Trophoblast cell (in vitro differentiated cells and primary cell): ENCODE measurements around the gene PLXDC1.

Source experiments
- DNase-seq, 2 donors: peaks; one replicate each; pipeline ENCODE4 v3.0.0-alpha.2; 2016
- H2AFZ ChIP-seq: 2 replicates; pipeline ENCODE4 v1.6.1; 2013; ENCODE audit warnings: low read length, moderate library complexity, mild to moderate bottlenecking; ENCODE audit not compliant: insufficient read depth, poor library complexity
- H2AK5ac ChIP-seq: 2 replicates; pipeline ENCODE4 v1.6.1; 2013; ENCODE audit warnings: mild to moderate bottlenecking, low read length
- H2BK120ac ChIP-seq: 2 replicates; pipeline ENCODE4 v1.6.1; 2013; ENCODE audit warnings: low read length, mild to moderate bottlenecking, moderate library complexity; ENCODE audit not compliant: insufficient read depth, poor library complexity
- H2BK12ac ChIP-seq: 2 replicates; pipeline ENCODE4 v1.6.1; 2013; ENCODE audit warnings: mild to moderate bottlenecking, low read length, moderate library complexity
- H2BK5ac ChIP-seq: 2 replicates; pipeline ENCODE4 v1.6.1; 2013; ENCODE audit warnings: low read length, low read depth, moderate library complexity, mild to moderate bottlenecking; ENCODE audit not compliant: poor library complexity
- H3K14ac ChIP-seq: 2 replicates; pipeline ENCODE4 v1.6.1; 2013; ENCODE audit warnings: mild to moderate bottlenecking, low read length
- H3K18ac ChIP-seq: 2 replicates; pipeline ENCODE4 v1.6.1; 2013; ENCODE audit warnings: mild to moderate bottlenecking, low read length
- H3K23ac ChIP-seq: 2 replicates; pipeline ENCODE4 v1.6.1; 2013; ENCODE audit warnings: low read length
- H3K27ac ChIP-seq: 2 replicates; pipeline ENCODE4 v1.5.1; 2013; ENCODE audit warnings: low read depth, mild to moderate bottlenecking, inconsistent platforms, low read length, moderate library complexity
- H3K27me3 ChIP-seq: 2 replicates; pipeline ENCODE4 v1.6.1; 2013; ENCODE audit warnings: inconsistent platforms, mild to moderate bottlenecking, low read length, moderate library complexity; ENCODE audit not compliant: insufficient read depth
- H3K36me3 ChIP-seq, 2 experiments: 1 replicate in 1 of 2; 2 replicates in 1 of 2; pipeline ENCODE4 v1.6.1; 2013; ENCODE audit warnings: low read length in 2 of 2, mild to moderate bottlenecking in 2 of 2, moderate library complexity in 1 of 2; ENCODE audit not compliant: insufficient read depth in 2 of 2, control insufficient read depth in 1 of 2
- H3K4ac ChIP-seq: 2 replicates; pipeline ENCODE4 v1.6.1; 2013; ENCODE audit warnings: low read depth, mild to moderate bottlenecking, low read length, moderate library complexity
- H3K4me1 ChIP-seq, 2 experiments: 1 replicate in 1 of 2; 2 replicates in 1 of 2; pipeline ENCODE4 v1.6.1; 2013; ENCODE audit warnings: low read length in 2 of 2, mild to moderate bottlenecking in 2 of 2, moderate library complexity in 1 of 2; ENCODE audit not compliant: insufficient read depth in 2 of 2, control insufficient read depth in 1 of 2
- H3K4me2 ChIP-seq: 2 replicates; pipeline ENCODE4 v1.6.1; 2013; ENCODE audit warnings: inconsistent platforms, mild to moderate bottlenecking, low read length, moderate library complexity
- H3K4me3 ChIP-seq: 2 replicates; pipeline ENCODE4 v1.5.1; 2013; ENCODE audit warnings: mild to moderate bottlenecking, low read depth, low read length, inconsistent platforms
- H3K79me1 ChIP-seq: one replicate; pipeline ENCODE4 v1.6.1; 2013; ENCODE audit warnings: low read length
- H3K79me2 ChIP-seq: 2 replicates; pipeline ENCODE4 v1.6.1; 2013; ENCODE audit warnings: low read length, mild to moderate bottlenecking; ENCODE audit not compliant: control insufficient read depth, insufficient read depth, poor library complexity
- H3K9ac ChIP-seq: 2 replicates; pipeline ENCODE4 v1.6.1; 2013; ENCODE audit warnings: mild to moderate bottlenecking, low read length
- H3K9me3 ChIP-seq: 2 replicates; pipeline ENCODE4 v1.6.1; 2013; ENCODE audit warnings: low read depth, mild to moderate bottlenecking, control low read depth, inconsistent platforms, low read length; ENCODE audit not compliant: insufficient read depth
- H4K12ac ChIP-seq: 2 replicates; pipeline ENCODE4 v1.6.1; 2013; ENCODE audit warnings: low read depth, mild to moderate bottlenecking, low read length, moderate library complexity
- H4K8ac ChIP-seq: 2 replicates; pipeline ENCODE4 v1.6.1; 2013; ENCODE audit warnings: low read depth, mild to moderate bottlenecking, low read length, moderate library complexity
- H4K91ac ChIP-seq: one replicate; pipeline ENCODE4 v1.6.1; 2013; ENCODE audit warnings: low read depth, mild to moderate bottlenecking, low read length, moderate library complexity
- WGBS: extraction: QIAGEN DNeasy Blood & Tissue Kit; methylation state at CpG from one replicate; pipeline ENCODE4 v1.1.7; 2013; ENCODE audit warnings: missing lambda C conversion rate; ENCODE audit not compliant: insufficient read length, insufficient coverage; ENCODE audit errors: extremely low coverage; 5-methylcytosine and 5-hydroxymethylcytosine counted together

PLXDC1 gene

GRCh38 chr17:39069114-39069756 is 82.2 kb downstream of the PLXDC1 start:
- no CpG with 5 or more reads among the region's 8 CpGs for WGBS
- no peaks in the 10 kb centered on the region for H3K27me3 ChIP-seq
- H2AK5ac ChIP-seq, result no peak overlapping the region
- H3K9ac ChIP-seq, result no peak overlapping the region
- no peaks in the 10 kb centered on the region for H3K79me1 ChIP-seq
- no peak overlapping the region for H4K12ac ChIP-seq
- no peaks in the 10 kb centered on the region for H3K4me1 ChIP-seq
- H3K4me3 ChIP-seq, result no peak overlapping the region
- H3K18ac ChIP-seq, result no peak overlapping the region
- no peak overlapping the region for H2BK120ac ChIP-seq
- H3K9me3 ChIP-seq, result no peaks in the 10 kb centered on the region
- no peak overlapping the region for H4K8ac ChIP-seq
- no peak overlapping the region for H3K23ac ChIP-seq
- peak in 1 of 2 donors; percentile 40 for DNase-seq
- H3K14ac ChIP-seq, result no peak overlapping the region
- no peak overlapping the region for H2BK12ac ChIP-seq
- H2AFZ ChIP-seq, result no peak overlapping the region
- no peak overlapping the region for H3K4ac ChIP-seq
- no peak overlapping the region for H4K91ac ChIP-seq
- H2BK5ac ChIP-seq, result no peak overlapping the region
- no peaks in the 10 kb centered on the region for H3K79me2 ChIP-seq
- no peak overlapping the region for H3K27ac ChIP-seq
- H3K4me2 ChIP-seq, result no peak overlapping the region
- H3K36me3 ChIP-seq, result no peaks in the 10 kb centered on the region

- no peak overlapping the region for H2BK12ac ChIP-seq
- H3K4me1 ChIP-seq, result no peaks in the 10 kb centered on the region
- no peaks in the 10 kb centered on the region for H3K79me1 ChIP-seq
- H3K23ac ChIP-seq, result no peak overlapping the region
- no peak overlapping the region for H3K14ac ChIP-seq
- H3K4ac ChIP-seq, result no peak overlapping the region
- H3K9me3 ChIP-seq, result no peaks in the 10 kb centered on the region
- H3K27me3 ChIP-seq, result no peaks in the 10 kb centered on the region
- H3K9ac ChIP-seq, result no peak overlapping the region
- no peaks in the 10 kb centered on the region for H3K79me2 ChIP-seq
- no peak overlapping the region for H4K8ac ChIP-seq
- H3K36me3 ChIP-seq, result no peaks in the 10 kb centered on the region
- no peak overlapping the region for H3K27ac ChIP-seq
- no peak overlapping the region for H3K4me3 ChIP-seq
- H2BK5ac ChIP-seq, result no peak overlapping the region
- no peak for DNase-seq
- no peak overlapping the region for H4K91ac ChIP-seq
- no peak overlapping the region for H3K18ac ChIP-seq
- no peak overlapping the region for H4K12ac ChIP-seq
- no peak overlapping the region for H2BK120ac ChIP-seq
- H2AK5ac ChIP-seq, result no peak overlapping the region
- H2AFZ ChIP-seq, result no peak overlapping the region
- H3K4me2 ChIP-seq, result no peak overlapping the region
- WGBS, result no CpG with 5 or more reads among the region's 5 CpGs
Observed at GRCh38 chr17:39064819-39065218, 86.6 kb downstream of the PLXDC1 start.

DNA sequence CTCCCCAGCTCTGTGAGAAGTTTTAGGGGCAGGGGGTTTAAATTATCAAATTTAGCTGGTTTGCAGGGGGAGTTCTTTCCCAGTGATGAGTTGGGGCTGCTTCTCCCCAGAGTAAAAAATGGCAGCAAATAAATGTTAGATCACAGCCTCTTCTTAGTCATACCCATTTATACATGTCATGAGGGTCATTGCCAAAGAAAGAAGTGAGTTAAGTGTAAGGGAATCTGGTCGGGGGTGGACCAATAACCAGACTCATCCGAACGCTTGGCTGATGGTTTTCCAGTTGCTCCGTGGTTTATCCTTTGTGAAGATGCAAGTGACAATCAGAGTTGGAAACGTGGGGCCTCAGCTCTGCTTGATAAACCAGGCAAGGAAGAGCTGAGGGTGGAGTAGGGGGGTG is 87.1 kb downstream of the PLXDC1 start:
- H3K4me2 ChIP-seq, result no peak overlapping the region
- no peak overlapping the region for H4K12ac ChIP-seq
- no peaks in the 10 kb centered on the region for H3K36me3 ChIP-seq
- no peaks in the 10 kb centered on the region for H3K79me1 ChIP-seq
- no peak overlapping the region for H3K18ac ChIP-seq
- H2AK5ac ChIP-seq, result no peak overlapping the region
- H2BK120ac ChIP-seq, result no peak overlapping the region
- no peak overlapping the region for H2BK5ac ChIP-seq
- H3K9me3 ChIP-seq, result no peaks in the 10 kb centered on the region
- no peak overlapping the region for H3K27ac ChIP-seq
- H2AFZ ChIP-seq, result no peak overlapping the region
- no peak overlapping the region for H4K91ac ChIP-seq
- H4K8ac ChIP-seq, result no peak overlapping the region
- H3K4me1 ChIP-seq, result no peaks in the 10 kb centered on the region
- H3K4me3 ChIP-seq, result no peak overlapping the region
- no peak overlapping the region for H3K14ac ChIP-seq
- WGBS, result no CpG with 5 or more reads among the region's 5 CpGs
- H3K27me3 ChIP-seq, result no peaks in the 10 kb centered on the region
- H3K23ac ChIP-seq, result no peak overlapping the region
- H3K4ac ChIP-seq, result no peak overlapping the region
- H2BK12ac ChIP-seq, result no peak overlapping the region
- H3K9ac ChIP-seq, result no peak overlapping the region
- DNase-seq, result no peak
- H3K79me2 ChIP-seq, result no peaks in the 10 kb centered on the region

- no peak for DNase-seq
- Histone ChIP-seq H3K9ac (no peak overlapping the region), H4K91ac (no peak overlapping the region), H3K79me1 (no peaks in the 10 kb centered on the region), H2BK120ac (no peak overlapping the region), H3K4me2 (no peak overlapping the region), H3K27me3 (no peaks in the 10 kb centered on the region), H3K4ac (no peak overlapping the region), H2BK5ac (no peak overlapping the region), H3K27ac (no peak overlapping the region), H2AFZ (no peak overlapping the region), H3K9me3 (no peaks in the 10 kb centered on the region), H4K12ac (no peak overlapping the region), H3K14ac (no peak overlapping the region), H3K4me3 (no peak overlapping the region), H3K23ac (no peak overlapping the region), H3K18ac (no peak overlapping the region), H4K8ac (no peak overlapping the region), H2AK5ac (no peak overlapping the region), H3K4me1 (no peaks in the 10 kb centered on the region), H2BK12ac (no peak overlapping the region), H3K36me3 (no peaks in the 10 kb centered on the region), H3K79me2 (no peaks in the 10 kb centered on the region)
- WGBS, result no CpG with 5 or more reads among the region's 1 CpG
Observed at GRCh38 chr17:39063681-39064069, 87.8 kb downstream of the PLXDC1 start.
